Osteoblast (primary cell): ENCODE data around the gene SLC26A4. TPM values are rescaled to one million over a fixed set of nuclear protein-coding genes. Genes with fewer than 3 reads are reported as not detected.

Experiments used
- DNase-seq: peaks from one replicate; pipeline ENCODE4 v3.0.0; 2011; ENCODE audit warnings: low spot score, mixed read lengths; ENCODE audit not compliant: insufficient read length; ENCODE audit errors: missing footprints
- H2AFZ ChIP-seq: 2 replicates; pipeline ENCODE4 v1.6.0; 2011; ENCODE audit warnings: mild to moderate bottlenecking, low read length
- H3K27ac ChIP-seq: 2 replicates; pipeline ENCODE4 v1.5.1; 2011; ENCODE audit warnings: mild to moderate bottlenecking, low read depth, low read length, moderate library complexity
- H3K27me3 ChIP-seq: 2 replicates; pipeline ENCODE4 v1.6.0; 2012; ENCODE audit warnings: mild to moderate bottlenecking, control low read depth, inconsistent platforms, low read length, moderate library complexity; ENCODE audit not compliant: insufficient read depth
- H3K36me3 ChIP-seq: 2 replicates; pipeline ENCODE4 v1.5.1; 2011; ENCODE audit warnings: mild to moderate bottlenecking, low read length, control low read depth, moderate library complexity; ENCODE audit not compliant: insufficient read depth
- H3K4me1 ChIP-seq: 2 replicates; pipeline ENCODE4 v1.5.1; 2011; ENCODE audit warnings: mild to moderate bottlenecking, low read length, control low read depth, moderate library complexity; ENCODE audit not compliant: insufficient read depth
- H3K4me2 ChIP-seq: 2 replicates; pipeline ENCODE4 v1.6.0; 2011; ENCODE audit warnings: mild to moderate bottlenecking, low read length; ENCODE audit not compliant: insufficient read depth
- H3K4me3 ChIP-seq: fragments of 200-600 bp; sonication (generic); 3 replicates; pipeline ENCODE4 v1.5.1; 2012; ENCODE audit warnings: mild to moderate bottlenecking, low read length, inconsistent platforms; ENCODE audit not compliant: insufficient read depth
- H3K79me2 ChIP-seq: 2 replicates; pipeline ENCODE4 v1.6.0; 2012; ENCODE audit warnings: mild to moderate bottlenecking, low read length, control low read depth, inconsistent platforms; ENCODE audit not compliant: insufficient read depth
- H3K9me3 ChIP-seq: 2 replicates; pipeline ENCODE4 v1.5.1; 2011; ENCODE audit warnings: low read depth, low read length, control low read depth
- H4K20me1 ChIP-seq: 2 replicates; pipeline ENCODE4 v1.6.0; 2012; ENCODE audit warnings: mild to moderate bottlenecking, low read length, control low read depth; ENCODE audit not compliant: insufficient read depth
- CTCF ChIP-seq: IDR thresholded peaks from 2 replicates; pipeline ENCODE4 v1.5.1; 2011; ENCODE audit warnings: mild to moderate bottlenecking, low read depth, low read length, moderate library complexity; ENCODE audit errors: extremely low read depth
- total RNA-seq: library from RNA; depleted of rRNA; stranded (reverse); fragments of >200 nt; gene quantifications from 2 replicates; pipeline ENCODE4 v1.2.3, GENCODE V29; 2012

Gene SLC26A4
- total RNA-seq, 1 donor: 0.36 TPM

GRCh38 chr7:107728276-107728675 is 67.6 kb downstream of the SLC26A4 start:
- Histone ChIP-seq H3K4me2 (no peak overlapping the region), H3K27ac (no peak overlapping the region), H3K79me2 (no peaks in the 10 kb centered on the region), H3K27me3 (peaks cover 27% of the 10 kb centered on the region), H2AFZ (no peak overlapping the region), H3K36me3 (no peaks in the 10 kb centered on the region), H4K20me1 (no peaks in the 10 kb centered on the region), H3K4me3 (no peak overlapping the region), H3K9me3 (no peaks in the 10 kb centered on the region), H3K4me1 (no peaks in the 10 kb centered on the region)
- no peak for DNase-seq
- no peak for TF ChIP-seq CTCF

GRCh38 chr7:107742678-107743566 is 82.3 kb downstream of the SLC26A4 start:
- TF ChIP-seq CTCF: no peak

GRCh38 chr7:107743567-107744344 is 83.1 kb downstream of the SLC26A4 start, which contains the start of gene CBLL1:
TSS of gene CBLL1 (plus strand) at chr7:107744142. CDS start at chr7:107744164, 22 bp downstream.
- Histone ChIP-seq H3K79me2 (peaks cover 49% of the 10 kb centered on the region), H4K20me1 (peaks cover 34% of the 10 kb centered on the region), H2AFZ (peak within 1 kb of the TSS; percentile 98), H3K4me2 (peak within 1 kb of the TSS; percentile 85), H3K36me3 (peaks cover under 1% of the 10 kb centered on the region), H3K27me3 (no peaks in the 10 kb centered on the region), H3K27ac (peak within 1 kb of the TSS; percentile 93), H3K4me1 (peaks cover 19% of the 10 kb centered on the region), H3K9me3 (no peaks in the 10 kb centered on the region), H3K4me3 (peak within 1 kb of the TSS; percentile 94)
- DNase-seq: peak; percentile 94
- peak; percentile 84 for TF ChIP-seq CTCF

More at GRCh38 chr7:107742678-107743566, 82.3 kb downstream of the SLC26A4 start:
- no peaks in the 10 kb centered on the region for H3K9me3 ChIP-seq
- no peaks in the 10 kb centered on the region for H3K27me3 ChIP-seq
- peaks cover 40% of the 10 kb centered on the region for H3K79me2 ChIP-seq
- H2AFZ ChIP-seq: peak overlapping the region; percentile 98
- H3K4me2 ChIP-seq: peak overlapping the region; percentile 85
- H3K4me3 ChIP-seq: peak overlapping the region; percentile 94
- H3K36me3 ChIP-seq: no peaks in the 10 kb centered on the region
- peaks cover 29% of the 10 kb centered on the region for H4K20me1 ChIP-seq
- peaks cover 19% of the 10 kb centered on the region for H3K4me1 ChIP-seq
- H3K27ac ChIP-seq: peak overlapping the region; percentile 93
- DNase-seq: no peak
